NCI-H510A (cell line): ENCODE measurements around the gene VAPB.

Experiments used
- DNase-seq: peaks from one replicate; lab custom pipeline; 2025; lab: John Stamatoyannopoulos, UW

VAPB gene

DNA sequence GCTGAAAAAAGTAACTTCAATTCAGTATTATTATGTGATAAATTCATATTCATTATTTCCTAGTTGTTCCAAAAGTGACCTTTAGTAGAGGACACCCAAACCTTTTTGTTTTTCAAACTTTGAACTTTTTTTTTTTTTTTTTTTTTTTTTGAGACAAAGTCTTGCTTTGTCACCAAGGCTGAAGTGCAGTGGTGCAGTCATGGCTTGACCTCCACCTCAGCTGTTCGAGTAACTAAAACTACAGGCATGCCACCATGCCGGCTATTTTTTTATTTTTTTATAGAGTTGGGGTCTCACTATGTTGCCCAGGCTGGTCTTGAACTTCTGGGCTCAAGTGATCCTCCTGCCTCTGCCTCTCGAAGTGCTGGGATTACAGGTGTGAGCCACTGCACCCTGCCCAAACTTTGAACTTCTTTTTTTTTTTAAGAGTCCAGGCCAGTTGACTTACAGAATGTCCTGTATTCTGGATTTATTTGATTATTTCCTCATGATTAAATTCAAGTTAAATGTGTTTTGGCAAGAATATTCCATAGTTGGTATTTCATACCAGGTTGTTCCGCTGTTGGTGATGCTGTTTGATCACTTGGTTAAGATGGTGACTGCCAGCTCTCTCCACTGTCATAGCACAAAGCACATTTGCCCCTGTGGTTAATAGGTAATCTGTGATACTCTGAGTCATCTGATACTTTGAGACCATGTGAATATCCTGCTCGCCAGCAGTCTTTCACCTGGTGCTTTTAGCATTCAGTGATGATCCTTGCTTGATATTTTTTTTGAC is 48.0 kb downstream of the VAPB start:
- no peak for DNase-seq

DNA sequence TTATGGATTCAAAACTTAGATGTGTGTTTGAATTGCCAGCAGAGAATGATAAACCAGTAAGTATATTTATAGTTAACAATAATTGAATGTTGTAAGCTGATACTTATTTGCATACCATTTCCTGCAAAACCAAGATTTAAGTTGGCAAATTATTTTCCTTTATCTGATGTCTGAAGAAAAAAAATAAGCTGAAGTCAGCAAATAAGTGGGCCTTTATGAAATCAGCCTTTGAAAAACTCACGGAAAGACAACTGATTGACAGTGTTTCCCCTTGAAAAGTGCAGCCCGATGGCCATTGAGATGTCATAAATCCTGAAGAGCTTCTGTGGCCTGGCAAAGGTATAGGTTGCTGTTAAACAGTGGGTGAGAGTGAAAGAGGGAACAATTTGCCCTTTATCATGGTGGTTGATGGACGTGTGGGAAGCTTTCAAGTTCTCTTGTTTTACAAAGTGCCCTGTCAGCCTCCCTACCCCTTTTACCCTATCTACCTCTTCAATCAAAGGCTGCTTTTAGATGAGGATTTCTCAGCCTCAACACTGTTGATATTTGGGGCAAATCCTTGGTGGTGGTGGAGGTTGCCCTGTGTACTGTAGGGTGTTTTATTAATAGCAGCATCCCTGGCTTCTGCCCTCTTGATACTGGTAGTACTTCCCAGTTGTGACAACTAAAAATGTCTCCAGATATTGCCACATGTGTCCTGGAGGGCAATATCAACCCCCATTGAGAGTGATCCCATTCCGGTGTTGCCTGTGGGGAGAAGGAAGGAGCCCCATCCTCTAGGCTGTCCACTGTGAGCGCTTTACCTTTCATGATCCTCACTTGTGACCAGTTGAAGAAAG is 50.2 kb downstream of the VAPB start:
- DNase-seq: no peak

DNA sequence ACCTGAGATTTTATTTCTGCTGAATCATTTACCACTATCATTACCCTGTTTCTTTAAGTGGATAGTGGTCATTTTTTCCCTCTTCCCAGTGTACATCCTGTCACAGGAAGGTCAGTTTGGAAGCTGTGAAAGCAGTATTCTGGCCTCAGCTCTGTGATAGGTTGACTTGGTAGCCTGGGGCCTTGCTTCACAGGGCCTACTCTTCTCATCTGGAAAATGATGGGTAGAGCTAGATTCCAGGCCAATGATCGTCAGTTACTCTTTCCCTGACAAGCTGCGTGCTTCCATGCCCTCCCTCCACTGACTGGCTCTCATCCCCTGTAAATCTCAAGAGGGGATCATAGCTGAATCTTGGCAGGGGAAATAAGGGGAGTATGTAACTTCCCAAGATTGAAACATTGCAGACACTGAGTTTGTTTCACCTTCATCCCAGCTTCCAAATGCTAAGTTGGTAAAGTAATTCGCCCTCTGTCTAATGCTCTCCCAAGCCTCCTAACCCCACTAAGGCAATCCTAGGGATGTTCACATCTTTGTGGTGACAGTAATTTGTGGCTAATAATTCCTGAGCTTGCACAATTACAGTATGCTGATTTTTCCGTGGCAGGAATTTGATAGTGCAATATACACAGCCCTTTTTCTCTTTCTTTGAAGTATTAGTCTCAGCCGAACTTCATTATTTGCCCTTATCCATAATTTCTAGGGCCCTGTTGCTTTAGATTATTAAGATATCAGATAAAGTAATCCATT is 51.2 kb downstream of the VAPB start:
- no peak for DNase-seq

DNA sequence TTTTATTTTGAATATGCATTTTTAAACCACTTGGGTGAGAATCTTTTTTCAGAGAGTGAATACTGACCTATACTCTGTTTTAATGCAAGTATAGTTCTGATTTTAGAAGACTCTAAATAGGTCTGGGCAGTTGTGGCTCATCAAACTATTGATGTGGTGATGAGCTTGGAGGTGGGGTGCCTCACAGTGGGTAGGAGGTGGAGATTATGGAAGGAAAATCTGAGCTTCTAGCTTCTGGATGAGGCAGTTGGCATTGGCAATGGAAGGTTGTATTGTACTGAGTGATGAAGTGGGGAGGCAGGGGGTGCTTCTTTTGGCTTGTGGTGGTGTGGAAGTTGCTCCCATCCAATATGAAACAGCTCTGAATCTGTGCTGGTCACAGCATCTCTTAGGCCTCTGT is 52.7 kb downstream of the VAPB start:
- no peak for DNase-seq

DNA sequence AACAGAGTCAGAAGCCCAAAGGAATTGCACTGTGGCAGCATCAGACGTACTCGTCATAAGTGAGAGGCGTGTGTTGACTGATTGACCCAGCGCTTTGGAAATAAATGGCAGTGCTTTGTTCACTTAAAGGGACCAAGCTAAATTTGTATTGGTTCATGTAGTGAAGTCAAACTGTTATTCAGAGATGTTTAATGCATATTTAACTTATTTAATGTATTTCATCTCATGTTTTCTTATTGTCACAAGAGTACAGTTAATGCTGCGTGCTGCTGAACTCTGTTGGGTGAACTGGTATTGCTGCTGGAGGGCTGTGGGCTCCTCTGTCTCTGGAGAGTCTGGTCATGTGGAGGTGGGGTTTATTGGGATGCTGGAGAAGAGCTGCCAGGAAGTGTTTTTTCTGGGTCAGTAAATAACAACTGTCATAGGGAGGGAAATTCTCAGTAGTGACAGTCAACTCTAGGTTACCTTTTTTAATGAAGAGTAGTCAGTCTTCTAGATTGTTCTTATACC is 55.8 kb downstream of the VAPB start:
- DNase-seq: no peak

DNA sequence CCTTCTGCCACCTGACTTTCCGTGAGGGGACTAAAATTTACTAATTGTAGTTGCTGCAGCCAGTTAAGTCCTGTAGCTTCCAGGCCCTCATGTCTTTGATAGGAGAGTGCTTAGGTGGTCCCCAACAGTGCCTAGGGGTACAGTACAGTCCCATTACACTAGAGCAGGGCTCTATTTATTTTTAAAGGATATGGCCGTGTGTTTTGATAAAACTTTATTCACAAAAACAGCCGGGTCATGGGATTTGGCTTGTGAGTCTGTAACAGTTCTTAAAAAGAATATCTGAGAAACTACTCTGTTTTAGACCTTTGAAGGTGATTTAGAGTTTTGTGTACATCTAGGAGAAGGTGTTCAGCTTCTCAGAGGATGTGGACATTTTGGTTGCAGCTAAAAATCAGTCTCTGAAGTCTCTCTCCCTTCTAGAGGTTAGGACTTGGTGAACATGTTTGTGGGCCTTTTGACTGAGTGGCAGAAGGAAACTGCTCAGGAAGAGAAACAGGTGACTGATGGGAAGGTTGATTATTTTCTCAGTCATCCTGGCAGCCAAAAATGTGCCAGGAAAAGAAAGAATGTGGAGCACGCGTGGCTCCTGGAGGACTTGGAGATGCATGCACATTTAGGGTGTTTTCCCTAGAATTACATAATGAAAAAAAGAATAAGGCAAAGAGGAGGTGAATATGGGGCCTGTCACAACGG is 57.4 kb downstream of the VAPB start:
- DNase-seq: no peak

DNA sequence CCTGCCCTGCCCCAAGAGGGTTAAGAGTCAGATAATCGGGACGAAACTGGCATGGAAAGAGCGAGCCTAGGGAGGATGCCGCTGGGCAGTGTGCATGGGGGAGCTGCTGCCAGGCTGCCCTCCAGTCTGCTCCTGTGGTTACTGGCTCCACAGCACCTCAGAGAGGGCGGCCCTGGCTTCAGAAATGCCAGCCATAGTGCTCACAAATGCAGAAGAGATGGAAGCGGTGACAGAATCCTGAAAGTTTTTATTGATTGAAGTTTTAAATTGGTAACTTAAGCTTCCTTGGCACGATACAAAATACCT is 57.9 kb downstream of the VAPB start:
- DNase-seq: no peak

DNA sequence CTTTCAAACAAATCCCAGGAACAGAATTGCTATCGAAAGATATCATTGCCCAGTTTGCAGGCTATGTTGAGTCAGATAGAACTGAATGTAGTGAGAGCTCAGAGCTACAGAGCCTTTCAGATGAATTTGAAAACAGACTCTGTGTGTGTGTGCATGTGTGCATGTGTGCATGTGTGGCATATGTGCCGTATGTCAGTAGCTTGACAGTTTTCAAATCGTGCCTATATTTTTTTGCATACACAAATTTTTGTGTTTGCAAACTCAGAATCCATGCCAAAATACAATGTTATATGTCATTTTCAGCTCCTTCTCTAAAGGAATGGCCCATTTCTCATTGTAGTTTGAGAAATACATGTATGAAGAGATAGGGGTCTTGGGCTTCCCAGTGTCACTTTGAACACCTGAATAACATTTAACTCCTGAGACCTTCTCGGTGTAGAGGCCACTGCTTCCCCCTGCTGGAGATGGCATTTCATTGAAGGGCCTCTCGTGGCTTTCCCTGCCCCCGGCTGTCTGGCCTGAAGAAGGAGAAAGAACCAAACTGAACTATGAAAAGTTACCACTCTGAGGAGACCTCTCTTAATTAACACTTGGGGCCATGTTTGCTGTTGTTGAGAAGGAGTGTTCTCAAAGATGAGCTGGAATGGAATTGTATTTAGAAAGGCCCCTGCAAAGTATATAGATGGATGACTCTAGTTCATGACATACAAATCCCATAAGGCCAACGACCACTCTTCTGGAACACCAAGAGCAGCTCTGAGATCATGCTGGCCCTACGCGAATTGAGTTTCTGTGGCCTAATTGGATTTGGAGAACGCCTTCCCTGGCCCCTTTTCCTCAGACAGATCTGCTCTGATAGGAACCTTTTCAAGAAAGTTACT is 58.7 kb downstream of the VAPB start:
- no peak for DNase-seq

DNA sequence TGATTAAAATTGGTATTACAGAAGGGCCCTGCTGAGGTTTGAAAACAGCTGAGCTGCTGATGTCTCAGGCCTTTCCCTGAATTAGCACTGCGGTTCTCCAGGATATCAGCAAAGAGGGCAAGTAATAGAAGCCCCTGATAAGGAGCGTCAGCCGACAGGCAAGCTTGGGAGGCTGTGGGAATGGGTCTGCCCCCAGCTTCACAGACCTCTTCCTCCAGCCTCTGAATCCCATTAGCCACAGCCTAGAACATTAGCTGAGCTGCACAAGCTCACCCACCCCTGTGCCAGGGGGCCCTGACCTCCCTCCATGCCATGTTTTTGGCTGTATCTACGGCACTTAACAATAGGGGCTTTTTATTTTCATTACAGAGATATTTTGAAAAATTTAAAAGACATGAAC is 59.9 kb downstream of the VAPB start:
- no peak for DNase-seq

DNA sequence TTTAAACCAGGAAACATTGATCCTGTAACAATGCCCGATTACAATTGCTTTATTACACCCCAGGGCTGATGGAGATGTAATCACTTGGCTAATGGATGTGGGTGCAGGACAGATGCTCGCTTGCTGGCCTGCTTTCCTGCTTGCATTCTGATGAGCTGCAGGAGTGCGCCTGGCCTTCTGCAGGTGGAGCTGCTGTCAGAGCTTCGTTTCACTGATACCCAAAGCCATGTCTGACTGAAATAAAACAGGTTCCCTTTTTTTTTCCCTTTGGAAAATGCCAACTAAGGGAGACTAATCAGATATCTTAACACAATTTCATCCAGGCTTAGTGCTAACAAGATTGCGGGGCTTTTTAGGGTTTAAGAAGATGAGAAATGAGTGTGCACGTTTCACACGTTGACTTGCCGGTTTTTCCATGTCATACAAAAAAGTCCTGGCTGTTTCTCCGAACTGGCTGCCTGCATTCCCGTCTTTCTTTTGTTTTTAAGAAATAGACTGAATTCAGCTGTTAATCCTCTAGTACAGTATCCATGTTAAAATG is 60.7 kb downstream of the VAPB start:
- no peak for DNase-seq

DNA sequence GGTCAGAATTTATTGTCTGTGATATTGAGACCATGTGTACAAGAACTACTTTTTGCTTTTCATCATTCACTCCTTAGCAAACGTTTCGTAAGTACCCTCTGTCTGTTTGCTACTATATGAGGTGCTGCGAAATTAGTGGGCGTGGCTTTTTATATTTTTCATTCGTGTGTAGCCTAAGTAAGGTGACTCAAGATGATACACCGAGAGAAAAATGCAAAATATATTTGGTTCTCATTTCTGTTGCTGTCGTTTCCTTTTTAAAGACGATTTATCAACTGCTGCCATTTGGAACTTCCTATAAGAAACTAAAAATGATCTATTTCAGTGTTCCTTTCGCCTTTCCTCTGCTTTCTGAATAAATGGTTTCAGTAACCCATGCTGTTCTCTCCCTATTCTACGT is 61.2 kb downstream of the VAPB start:
- DNase-seq: no peak

DNA sequence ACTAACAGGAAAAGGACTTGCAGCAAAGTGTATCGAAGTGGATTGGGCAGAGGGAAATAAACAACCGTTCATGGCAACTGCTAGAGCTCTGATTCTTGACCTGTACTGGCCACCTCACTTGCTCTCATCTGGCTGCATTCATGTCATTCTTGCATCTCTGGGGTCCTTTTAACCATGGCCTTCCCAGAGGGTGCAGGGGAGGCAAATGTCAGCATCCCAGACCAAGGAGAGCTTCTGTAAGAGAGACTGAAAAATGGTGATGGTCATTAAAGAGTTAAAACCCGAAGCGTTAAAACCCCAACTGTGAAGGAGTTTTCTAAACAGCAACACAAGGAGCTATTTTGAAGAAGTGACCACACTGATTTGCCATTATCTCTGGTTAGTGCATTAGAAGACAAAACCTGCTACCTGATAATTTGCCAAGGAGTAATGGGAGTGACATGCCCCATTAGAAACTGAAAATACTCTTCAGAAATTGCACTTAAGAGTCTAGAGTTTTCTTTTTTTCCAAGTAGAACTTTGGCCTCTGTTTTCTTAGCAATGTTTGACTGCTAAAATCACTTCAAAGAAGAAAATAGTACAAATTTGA is 63.7 kb downstream of the VAPB start:
- DNase-seq: no peak

DNA sequence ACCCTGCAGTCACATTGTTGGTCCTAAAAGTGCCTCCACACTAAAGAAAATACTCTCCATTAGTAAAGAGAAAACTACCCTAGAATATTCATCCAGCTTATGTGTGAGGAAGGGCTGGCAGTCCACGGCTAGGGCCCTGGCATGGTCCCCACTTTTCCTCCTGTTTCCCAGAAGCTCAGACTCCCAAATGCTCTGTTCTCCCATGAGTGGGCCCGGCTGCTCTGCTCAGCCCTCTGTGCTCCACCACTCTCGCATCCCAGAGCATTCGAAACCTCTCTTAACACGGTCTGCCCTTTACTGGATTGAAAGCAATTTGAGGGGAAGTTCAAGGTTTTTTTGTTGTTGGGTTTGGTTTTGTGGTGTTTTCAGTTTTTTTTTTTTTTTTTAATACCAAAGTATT is 64.4 kb downstream of the VAPB start:
- no peak for DNase-seq

DNA sequence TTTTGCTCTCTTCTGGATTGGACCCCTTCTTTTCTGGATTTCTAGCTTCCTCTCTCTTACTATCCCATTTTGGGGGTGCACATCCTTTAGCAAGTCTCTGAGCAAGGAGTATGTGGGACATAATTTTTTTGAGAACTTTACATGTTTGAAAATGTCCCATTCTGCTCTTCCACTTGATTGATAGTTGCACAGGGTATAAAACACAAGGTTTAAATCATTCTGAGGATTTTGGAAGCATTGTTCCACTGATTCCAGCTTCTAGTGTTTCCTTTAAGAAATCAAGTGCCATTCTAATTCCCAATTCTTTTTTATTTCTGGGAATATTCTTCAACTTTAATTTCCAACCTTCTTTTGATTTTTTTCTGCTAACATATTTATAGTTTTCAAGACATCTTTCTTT is 65.4 kb downstream of the VAPB start:
- DNase-seq: no peak

DNA sequence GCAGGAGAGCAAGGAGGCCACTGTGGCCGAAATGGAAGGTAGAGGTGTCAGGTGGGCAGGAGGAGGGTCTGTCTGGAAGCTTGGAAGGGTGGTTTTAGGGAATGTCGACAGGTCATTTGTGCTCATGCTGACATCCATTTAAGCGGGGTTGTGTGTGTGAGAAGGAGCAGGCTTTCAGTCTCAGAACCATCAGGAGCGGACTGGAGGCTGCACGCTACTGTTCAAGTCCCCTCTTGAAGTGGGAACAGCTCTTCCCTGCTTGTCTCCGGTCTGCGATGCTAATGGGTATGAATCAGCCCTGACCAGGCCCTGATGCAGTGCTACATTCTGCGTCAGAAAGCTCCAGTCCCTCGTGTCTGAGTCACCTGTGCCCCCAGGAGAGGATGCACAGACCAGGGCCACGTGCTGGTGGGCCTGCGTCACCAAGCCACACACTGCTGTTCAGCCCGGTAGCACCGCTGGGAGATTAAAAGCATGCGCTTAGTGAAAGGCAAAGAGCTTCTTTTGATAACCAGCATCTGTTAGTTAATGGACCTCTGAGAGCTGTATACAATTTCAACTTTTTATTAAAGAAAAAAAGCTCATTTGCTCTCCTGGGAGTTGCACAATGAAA is 68.2 kb downstream of the VAPB start:
- DNase-seq: no peak

DNA sequence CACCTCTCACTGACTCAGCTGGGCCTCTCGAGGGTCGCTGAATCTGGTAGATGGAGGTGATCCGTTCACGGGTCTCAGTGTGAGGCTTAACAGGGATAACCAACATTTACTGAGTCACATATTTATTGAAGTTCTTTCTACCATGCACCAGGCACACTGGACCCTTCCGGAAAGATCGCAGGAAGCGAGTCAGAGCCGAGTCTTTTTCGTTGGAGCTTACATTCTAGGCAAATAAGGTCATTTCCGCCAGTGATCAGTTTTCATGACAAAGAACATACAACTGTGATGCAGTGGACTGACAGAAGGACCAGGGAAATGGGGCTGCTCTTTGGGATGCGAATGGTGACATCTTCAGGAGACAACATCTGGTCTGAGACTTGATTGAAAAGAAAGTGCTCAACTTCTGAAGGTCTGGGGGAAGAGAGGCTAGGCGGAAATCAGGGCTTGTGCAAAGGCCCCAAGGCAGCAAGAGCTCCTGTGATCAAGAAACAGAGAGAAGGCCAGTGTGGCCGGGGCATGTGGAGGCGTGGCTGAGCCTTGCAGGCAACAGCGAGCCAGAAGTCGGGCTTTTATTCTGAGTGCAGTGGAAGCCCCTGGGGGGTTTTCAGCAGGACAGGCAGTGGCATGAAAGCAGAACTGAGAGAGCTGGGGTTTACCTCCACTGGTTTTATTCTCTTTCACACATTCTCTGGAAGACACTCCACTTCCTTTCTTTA is 69.5 kb downstream of the VAPB start:
- DNase-seq: no peak

DNA sequence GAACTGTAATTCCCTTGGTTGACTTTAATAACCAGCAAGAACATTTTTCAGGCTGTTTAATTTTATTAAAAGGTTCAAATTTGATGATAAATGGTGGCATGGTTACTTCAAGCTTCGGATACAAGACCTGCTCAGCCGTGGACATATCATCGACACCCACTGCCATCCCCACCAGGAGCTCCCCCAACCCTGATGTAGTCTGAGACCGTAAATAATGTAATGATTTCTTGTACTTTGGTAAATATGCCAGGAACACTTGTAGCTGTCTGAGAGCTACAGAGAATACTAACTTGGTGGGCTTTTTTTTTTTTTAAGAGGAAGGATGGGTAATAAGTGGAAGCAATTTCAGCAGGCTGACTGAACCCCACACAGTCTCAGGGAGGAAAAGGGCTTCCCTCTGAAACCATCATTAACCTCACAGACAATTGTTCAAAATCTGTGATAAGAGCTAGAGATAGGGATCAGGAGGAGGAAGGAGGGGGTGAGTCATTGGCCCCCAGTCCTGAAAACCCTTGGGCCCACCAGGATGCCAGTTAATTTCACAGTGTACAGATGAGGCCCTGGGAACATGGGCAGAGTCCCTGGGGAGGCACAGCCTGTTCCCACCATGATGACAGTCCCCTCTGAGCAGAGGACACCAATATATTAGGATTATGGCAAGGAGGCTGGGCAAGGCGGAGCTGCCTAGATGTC is 70.2 kb downstream of the VAPB start:
- no peak for DNase-seq

DNA sequence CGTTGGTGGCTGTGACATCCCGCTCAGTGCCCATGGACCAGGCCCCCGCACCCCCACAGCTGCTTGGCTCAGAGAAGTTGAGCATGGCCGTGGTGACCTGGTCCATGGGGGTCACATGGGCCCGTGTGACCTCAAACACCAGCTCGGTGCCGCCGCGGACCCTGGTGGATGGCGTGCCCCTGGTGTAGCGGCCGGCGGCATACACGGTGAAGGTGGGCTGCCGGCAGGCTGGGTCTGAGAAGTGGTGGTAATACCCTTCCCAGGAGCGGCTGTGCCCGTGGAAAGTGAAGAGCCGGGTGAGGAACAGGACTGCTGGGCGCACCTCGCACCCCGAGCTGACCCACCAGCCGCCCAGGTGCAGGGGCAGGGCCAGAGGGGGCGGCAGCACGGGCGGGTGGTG is 72.1 kb downstream of the VAPB start:
- DNase-seq: no peak

DNA sequence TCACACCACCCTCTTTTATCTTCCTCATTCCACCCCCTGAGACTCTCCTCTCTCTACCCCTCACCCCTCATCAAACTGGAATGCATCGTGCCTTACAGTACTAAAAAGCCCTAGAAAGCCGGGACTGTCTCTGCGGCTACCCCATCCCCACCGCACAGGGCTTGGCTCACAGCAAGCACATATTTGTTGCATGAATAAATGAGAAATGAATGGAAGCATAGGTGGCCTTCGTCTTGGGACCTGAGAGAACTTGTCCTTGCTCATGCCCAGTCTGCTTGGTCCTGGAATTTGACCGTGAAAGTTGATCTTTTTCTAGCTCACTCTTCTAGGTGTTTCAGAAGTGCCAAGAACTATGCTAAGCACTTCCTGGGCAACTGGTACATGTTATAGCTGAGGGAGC is 72.9 kb downstream of the VAPB start:
- no peak for DNase-seq
